Activated T-cell treated with anti-CD3 and anti-CD28 coated beads, Interleukin-2, amount 50 U/mL, for 1 hour (primary cell): ENCODE measurements around the gene CCIN.
A peak's percentile ranks its signal among the peaks of the same experiment; 100 is the strongest.
"Not testable (repeated sequence)": the region's sequence is repeated elsewhere in the genome, so short reads cannot be mapped to it uniquely, and the experiment has no call there.

Experiments used
- DNase-seq: peaks from one replicate; pipeline ENCODE4 v3.0.0-alpha.2; 2020

The CCIN gene

DNA sequence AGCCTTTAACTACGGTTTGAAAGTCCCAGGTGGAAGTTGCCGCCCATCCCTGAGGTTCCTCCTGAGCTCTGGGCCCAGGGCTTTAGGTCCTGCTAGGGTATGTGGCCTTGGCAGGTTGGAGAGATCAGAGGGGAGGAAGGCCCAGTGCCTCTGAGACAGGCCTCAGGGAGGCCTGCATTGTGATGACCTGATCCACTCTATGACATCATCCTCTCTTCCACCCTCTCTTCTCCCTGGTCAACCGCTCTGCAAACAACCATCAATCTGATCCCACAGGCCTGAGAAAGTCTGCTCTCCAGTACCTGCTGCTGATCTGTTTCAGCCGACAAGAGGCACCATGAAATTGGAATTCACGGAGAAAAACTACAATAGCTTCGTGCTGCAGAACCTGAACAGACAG lies at the start of gene CCIN:
Gene CCIN, plus strand, starts transcription at position 223 of the 400 bp plus-strand sequence. Its CDS starts 115 bp downstream, at position 338.
- no peak for DNase-seq

DNA sequence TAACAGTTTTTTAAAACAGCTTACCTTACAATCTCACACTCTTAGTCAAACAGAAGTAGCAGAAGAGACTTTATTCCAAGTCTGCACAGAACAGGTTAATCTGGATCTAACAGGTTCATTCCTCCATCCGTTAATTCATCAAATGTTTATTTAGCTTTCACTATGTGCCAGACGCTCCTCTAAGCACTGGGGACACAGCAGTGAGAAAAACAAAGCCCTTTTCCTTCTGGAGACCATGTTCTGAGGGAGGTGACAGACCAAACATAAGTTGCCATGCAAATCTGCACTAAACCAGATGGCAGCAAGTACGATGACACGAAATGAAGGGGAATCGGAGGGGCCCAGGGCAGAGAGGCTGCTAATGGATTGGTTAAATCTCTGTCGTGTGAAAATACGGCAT lies 49.7 kb upstream of the CCIN start:
- DNase-seq = no peak

DNA sequence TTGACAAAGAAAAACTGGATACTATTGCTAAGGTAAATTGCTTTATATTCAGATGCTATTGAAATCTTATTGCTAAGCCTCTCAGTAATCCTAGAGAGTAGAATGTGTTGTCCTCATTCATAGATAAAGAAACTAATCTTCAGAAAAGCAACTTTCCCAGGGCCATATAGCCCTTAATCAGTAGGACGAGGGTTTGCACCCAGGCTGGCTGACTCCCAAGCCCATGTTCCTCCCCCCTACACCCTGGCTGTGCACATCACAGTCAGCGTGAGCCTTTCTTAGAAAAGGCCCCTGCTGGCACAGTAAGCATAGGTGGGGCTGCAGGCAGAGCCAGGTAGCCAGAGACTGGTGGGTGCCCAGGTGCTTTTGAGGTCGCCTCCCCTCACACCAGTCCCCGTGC lies 48.5 kb upstream of the CCIN start:
- no peak for DNase-seq

DNA sequence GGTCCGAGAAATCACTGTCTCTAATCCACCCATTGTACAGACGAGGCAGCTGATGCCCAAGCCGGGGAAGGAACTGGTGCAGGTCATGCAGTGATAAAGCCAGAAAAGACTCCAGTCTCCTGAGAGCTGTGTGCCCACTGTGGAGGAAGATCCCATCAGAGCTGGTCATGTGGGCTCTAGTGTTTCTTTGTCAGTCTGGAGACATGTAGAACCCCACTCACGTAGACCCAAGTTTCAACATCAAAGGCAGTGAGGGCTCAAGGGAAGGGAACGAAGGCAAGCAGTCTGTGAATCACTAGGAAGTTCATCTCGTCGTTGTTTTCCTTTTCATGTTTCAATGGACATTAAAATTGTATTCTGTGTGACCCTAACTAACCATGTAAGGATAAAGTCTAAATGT lies 47.2 kb upstream of the CCIN start:
- DNase-seq = no peak

DNA sequence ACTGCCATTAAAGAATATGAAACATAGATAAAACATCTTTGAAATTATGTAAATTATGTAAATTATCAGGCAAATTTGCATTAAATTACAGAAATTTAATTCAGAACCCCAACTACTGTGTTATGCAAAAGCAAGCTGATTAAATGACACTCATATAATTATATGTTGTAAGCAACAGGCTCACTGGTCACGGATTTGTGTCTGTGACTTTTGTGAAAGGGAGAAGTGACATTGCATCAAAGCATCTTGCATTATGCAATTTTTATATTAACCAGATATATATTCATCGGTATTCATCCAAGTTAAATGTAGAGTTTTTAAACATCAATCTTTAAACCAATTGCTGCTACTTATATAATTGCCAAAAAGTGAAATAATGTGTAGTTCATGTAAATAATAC lies 45.7 kb upstream of the CCIN start:
- DNase-seq = no peak

DNA sequence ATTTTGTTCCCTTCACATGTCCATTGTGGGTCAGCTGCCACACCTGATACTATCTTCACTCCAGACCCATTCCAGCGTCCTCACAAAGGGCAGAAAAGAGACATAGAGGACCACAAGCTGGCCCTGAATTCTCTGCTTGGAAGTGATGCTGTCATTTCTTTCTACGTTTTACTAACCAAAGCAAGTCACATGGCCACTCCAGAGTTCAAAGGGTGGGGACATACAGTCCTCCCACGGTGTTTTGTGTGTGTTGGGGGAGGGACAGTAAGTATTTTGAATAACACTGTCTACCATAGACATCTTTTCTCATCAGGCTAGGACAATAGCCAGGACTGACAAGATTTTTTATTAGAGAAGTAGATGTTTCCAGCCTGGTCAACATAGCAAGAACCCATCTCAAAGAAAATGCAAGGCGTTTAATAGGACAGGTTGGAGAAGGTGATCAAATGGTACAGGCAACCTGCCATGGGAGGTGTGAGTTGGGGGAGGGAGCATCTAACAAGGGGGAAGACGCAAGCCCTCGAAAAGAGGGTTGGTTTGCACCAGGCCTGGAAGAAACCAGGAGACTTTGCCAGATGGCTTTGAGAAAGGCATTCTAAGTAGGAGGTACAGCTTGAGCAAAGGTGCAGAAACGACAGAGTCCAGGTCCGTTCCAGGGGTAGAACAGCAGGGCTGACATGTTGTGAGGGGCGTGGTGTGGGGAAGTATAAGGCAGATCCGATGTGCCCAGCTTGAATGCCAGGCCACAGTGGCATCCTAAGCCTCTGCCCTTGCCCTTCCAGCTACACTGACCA lies 43.9 kb upstream of the CCIN start:
- DNase-seq = no peak

DNA sequence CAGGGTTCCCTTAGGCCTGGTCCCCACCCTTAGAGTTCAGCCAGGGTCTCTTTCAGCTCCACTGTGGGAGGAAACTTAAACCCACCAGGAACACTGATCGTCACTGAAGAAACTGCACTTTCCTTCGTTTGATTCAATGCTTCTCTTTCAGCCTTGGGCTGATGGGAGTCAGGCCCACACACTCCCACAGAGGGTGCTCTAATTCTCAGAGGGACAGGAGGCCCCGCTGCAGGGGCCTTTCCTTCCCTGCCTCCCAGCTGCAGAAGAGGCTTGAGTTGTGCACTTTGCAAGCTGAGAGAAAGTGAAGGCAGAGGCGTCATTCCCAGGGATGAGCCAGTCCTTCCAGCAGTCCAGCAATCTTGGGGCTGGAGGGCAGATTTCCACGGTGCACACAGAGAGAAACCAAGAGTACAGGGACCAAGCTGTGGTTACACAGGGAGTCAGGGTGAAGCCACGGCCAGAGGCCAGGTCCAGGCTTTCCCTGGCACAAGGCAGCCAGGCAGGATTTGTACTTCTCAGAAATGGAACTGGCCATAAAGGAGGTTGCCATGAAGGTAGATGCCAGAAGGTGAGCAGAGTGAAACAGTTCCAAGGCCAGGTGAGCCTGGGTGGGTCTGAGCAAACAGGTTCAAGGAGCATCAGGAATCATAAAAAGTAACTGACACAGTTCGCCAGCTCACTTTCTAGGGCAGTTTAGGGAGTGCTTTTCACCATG lies 43.0 kb upstream of the CCIN start:
- DNase-seq = no peak

DNA sequence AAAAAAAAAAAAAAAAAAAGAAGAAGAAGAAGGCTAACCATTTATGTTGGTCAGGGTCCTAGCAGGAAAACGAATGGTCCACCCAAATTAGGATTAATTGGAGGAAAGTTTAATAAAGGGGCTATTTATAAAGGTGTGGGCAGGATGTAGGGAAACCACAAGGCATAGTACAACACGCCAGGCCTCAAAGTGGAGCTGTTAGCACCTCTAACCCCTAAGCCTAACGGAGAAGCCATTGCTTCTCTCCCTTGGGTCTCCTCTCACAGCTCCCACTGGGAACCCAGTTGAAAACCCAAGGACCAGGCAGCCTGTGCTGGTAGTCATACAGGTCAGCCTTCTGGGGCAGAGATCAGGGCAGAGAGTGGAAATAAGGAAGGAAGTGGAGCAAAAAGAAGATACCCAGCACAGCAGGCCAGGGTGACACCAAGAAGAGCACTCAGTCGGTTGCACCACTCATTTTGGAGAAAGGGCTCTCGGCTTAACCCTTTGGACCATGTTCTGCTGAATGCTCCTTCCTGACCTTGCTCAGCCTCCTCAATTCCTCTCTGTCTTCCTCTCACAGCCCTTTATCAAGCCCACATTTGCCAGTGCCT lies 41.4 kb upstream of the CCIN start:
- DNase-seq = no peak

DNA sequence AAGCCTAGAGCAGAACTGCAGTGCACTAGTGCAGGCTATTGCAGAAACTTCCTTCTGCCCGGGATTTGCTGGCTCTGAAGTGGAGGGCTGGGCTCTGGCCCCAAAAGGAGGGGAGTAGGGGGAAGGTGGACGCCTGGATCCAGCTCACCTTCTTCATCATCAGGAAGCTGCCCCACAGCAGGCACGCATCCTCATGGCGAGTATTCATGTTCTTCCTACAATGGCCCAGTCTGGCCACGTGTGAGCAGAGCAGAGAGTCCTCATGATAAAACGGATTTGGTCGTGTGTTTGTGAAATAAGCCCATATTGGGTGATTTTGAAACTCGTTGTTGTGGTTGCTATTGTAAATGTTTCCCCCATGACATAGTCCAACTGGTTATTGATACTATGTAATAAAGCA lies 40.8 kb upstream of the CCIN start:
- DNase-seq = no peak

DNA sequence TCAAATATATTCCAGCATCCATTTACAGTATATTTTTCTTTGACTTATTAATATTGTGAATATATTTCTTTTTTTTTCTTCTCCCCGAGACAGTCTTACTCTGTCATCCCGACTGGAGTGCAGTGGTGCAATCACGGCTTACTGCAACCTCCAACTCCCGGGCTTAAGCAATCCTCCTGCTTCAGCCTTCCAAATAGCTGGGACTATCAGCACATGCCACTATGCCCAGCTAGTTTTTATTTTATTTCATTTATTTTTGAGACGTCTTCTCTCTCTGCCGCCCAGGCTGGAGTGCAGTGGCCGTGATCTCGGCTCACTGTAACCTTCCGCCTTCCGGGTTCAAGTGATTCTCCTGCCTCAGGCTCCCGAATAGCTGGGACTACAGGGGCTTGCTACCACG lies 40.0 kb upstream of the CCIN start:
- DNase-seq = no peak

DNA sequence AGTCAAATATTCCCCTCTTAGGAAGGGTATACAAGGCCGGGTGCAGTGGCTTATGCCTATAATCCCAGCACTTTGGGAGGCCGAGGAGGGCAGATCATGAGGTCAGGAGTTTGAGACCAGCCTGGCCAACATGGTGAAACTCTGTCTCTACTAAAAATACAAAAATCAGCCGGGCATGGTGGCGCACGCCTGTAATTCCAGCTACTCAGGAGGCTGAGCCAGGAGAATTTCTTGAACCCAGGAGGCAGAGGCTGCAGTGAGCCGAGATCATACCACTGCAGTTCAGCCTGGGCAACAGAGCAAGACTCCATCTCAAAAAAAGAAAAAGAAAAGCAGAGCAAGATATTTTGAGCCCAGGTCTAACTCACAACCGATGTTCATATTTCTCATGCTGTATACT lies 37.5 kb upstream of the CCIN start:
- not testable (repeated sequence) for DNase-seq

DNA sequence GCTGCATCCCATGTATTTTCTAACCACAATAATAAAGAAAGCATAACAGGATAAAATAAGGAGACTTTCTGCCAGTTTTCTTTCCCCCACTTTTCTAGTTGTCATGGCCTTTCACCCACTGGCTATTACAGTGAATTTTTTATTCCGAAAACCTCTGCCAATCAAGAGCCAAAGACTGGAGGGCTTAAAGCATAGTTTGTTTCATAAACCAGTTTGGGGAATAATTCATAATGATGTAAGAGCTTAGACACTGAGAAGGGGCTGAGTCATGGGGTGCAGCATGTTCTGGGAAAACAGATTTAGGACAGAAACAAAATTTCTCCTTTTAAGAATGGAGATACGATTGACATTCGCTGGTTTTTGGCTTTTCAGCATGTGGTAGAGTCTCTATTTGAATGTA lies 37.1 kb upstream of the CCIN start:
- DNase-seq = no peak

DNA sequence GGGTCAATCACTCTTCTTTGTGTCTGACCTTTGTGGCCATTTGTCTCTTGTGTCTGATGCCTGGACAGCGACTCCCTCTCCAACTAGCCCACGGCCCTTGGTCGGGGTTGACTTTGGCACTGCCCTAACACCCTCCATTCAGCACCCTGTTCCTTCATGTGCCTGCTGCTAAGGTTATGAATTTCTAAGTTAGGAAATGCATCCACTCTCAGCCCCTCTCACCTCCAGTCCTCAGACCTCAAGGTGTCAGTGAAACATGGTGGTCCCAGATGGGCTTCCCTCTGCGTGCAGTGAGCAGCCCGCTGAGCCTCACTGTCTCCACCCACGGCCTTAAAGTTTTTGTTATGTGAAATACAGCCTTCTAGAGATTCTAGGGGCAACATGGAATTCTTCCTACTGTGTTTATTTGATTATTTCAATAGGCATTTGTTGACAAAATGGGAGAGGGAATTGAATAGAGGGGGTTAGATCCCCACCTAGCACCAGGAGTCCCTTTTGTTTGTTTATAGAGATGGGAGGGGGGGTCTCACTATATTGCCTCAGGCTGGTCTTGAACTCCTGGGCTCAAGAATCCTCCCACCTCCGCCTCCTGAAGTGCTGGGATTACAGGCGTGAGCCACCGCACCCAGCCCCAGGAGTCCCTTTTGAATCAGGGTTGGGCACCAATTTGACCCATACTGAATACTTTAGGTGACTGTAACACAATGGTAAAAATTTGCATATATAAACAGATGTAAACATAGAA lies 34.3 kb upstream of the CCIN start:
- no peak for DNase-seq

DNA sequence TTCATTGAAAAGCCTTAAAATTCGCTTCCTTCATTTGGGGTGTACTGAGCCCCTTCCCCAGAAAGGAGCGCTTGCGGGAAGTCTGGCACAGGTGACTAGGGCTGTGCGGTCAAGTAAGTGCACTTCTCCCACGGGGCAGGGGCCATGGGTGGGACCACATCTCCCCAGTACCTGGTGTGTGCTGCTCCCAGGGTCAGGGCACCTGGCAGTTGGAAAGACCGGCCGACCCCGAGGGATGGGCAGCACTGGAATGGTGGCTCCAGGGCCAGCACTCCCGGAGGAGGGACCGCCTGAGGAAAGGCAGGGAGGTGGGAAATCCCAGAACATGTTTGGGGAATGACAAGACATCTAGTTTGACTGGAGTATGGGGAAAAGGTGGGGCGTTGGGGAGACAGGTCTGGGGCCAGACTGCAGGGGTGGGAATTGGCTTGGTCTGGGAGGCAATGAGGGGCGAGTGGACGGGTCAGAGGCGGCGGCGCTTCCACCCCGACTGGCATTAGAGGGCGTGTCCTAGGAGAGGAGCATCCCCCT lies 33.4 kb upstream of the CCIN start:
- DNase-seq = no peak

DNA sequence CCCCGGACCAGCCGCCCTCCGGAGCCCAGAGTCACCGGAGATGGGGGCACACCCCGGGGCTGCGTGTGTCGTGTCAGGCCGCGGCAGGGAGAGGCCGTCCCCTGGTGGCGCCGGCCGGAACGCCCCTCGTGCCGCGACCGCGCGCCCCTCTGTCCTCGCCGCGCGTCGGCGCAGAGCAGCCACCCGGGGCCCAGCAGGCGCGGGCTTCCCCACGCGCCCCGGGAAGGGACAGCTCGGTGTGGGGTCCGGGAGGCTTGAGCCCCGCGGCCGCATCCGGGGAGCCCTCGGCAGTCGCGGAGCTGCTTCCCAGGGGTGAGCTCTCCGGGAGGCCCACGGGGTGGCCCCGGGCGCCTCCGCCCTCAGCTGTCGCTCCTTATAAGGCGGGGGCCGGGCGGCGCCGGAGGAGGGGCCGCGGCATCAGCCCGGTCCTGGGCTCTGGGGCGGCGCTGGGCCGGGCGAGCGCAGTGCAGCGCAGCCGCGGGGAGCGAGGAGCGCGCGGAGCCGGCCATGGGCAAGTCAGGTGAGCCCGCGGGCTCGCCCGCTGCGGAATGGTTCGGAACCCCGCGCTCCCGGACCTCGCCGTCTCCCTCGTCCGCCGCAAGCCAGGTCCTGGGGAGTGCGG lies 32.8 kb upstream of the CCIN start, which contains the start of gene GLIPR2:
Gene GLIPR2, plus strand, starts transcription at position 462 of the 622 bp plus-strand sequence. Its CDS starts 46 bp downstream, at position 508.
- peak; percentile 83 for DNase-seq

DNA sequence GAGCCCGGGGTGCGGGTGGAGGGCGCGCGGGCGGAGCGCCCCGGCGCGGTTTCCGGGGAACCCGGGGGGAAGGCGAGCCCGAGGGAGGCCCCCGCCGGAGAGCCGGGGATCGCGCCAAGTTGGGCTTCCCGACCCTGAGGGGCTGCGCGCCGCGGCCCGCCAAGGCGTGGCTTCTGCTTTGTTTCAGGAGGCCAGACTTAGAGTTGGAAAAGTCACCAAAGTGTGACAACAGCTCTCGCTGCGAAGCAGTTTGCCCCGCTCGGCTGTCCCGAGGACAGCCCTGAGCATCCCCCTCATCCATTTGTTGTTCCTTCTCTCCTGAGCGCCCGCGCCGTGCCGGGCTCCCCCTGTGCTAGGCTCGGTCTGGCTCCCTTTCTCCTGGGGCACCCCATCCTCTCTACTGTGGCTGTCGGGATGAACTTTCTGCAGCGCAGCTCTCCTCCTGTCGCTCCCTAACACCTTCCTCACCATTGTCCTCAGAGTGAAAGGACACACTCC lies 32.2 kb upstream of the CCIN start:
- DNase-seq = no peak

DNA sequence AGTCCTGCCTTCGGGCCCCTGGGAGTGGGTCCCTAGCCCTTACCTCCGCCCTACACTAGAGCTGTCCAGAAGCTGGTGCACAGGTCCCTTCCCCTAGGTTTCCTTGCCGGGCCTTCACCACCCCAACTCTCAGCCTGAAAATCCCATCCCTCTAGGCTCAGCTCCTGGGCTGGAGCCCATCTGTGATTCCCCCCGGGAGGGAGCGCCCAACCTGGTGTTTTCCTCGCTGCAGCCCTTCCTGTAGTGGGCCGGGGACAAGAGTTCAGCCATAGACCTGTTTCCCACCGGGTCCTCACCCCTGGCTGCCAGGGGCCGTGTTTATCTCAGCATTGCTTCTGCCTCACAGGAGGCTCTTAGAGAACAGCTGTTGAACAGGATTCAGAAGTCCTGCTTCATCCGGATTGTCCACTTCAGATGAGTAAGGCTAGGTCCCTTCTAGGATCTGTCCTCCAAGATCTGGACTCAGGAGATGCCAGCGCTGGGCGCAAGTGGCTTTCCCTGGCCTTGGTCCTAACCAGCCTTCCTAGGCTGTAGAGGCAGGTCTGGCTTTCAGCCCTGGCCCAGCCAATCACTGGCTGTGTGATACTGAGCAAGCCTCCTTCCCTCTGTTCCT lies 31.7 kb upstream of the CCIN start:
- DNase-seq = no peak

DNA sequence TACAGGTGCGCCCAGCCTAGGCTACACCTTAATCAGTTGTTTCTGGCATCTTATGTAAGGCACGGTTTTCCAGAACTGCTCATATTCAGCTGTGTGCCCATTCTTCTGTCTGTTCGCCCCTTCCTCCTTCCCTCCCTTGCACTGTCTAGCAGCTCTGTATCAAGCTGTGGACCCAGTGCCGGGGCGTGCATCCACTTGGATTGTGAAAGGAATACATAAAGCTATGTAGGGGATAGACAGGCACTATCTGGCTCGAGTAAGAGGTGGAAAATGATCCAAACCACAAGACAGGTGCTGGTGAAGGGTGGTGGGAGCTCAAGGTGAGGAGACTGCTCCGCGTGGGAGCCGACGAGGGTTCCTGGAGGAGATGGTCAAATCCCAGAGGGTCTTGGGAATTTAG lies 30.7 kb upstream of the CCIN start:
- no peak for DNase-seq

DNA sequence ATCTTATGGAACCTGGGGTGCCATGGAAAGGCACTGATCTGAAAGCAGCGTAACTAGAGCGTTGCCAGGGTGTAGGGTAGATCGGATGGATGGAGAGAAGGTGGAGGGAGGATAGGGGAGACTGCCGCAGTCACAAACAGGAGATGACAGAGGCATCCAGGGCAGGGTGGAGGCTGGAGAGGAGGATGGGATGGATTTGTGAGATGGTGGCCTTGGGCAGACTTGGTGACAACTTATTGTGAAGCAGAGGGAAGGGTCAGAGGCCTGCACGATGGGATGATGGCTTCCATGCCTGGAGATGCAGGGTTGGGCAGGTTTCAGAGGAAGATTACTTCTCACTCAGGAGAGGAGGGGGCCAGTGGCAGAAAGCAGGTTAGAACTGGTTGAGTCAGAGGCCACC lies 30.3 kb upstream of the CCIN start:
- no peak for DNase-seq

DNA sequence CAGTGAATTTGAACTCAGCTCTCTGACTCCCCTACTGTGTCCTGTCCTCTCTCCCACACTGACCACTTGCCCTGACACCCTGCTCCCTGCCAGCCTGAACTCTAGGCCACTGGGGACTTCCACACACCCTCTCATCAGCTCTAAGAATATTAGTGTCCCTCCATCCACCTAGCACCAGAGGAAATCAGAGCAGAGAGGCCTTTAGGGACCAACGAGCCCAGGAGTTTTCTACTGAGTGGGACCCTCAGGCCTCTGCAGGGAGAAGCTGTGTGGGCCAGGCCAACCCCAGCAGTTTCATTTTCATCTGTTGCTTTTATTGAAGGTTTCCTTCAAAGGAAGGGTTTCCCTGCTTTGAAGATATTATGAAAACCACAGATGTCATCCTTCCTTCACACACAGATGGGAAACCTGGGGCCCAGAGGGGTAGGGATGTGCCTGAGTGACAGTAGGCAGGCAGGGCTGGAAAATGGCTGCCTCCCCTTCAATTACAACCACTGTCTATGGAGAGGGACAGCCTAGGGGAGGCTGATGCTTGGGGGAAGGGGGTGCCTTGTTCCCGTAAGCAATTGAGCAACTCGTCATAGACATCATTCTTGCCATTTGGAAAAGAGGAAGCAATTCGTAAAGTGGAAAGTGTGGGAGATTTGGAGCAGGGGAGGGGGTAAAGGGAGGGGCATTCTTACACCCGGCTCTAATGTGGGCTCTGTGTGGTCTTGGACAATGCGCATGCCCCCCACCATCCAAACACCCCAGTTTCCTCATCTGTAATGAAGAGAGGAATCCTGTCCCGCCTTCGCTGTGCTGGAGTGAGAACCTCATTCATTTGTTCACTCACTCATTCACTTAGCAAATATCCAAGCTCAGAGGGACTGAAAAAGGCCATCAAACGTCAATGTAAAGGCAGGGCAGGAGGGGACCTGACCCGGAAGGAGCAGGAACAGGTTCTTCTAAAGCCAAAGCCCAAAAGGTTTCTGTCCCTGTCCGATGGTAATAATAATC lies 28.8 kb upstream of the CCIN start:
- no peak for DNase-seq

DNA sequence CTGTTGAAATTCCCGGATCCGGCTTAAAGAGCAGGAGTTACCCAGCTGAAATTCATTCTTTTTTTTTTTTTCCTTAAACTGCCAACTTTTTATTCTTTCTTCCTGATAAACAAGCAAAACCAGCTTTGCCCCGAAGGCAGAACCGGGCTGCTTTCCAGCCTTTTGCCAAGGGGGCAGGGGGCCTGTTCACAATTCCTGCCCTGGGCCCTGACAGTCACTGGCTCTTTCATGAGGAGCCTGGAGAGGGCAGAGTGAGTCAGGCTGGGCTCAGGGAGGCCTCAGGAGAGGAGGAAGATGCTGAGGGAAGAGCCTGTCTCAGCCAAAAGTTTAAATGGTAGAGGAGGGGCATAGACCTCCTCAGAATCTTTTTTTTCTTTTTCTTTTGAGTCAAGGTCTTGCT lies 27.9 kb upstream of the CCIN start:
- no peak for DNase-seq
